ENCODE data around the gene IGFL1.
"Not testable (repeated sequence)": the region's sequence is repeated elsewhere in the genome, so short reads cannot be mapped to it uniquely, and the experiment has no call there.

IGFL1 gene

GRCh38 chr19:46273931-46274330, 44.4 kb downstream of the IGFL1 start:
- DNase-seq, result not testable (repeated sequence)

- no peak for DNase-seq
These were observed 49.6 kb downstream of the IGFL1 start for GRCh38 chr19:46279177-46279576.
